ENCODE results near the gene ADAM33. TPM values are rescaled to one million over a fixed set of nuclear protein-coding genes. Genes with fewer than 3 reads are reported as not detected.

The ADAM33 gene
- polyA plus RNA-seq, 3 donors, result not detected

DNA sequence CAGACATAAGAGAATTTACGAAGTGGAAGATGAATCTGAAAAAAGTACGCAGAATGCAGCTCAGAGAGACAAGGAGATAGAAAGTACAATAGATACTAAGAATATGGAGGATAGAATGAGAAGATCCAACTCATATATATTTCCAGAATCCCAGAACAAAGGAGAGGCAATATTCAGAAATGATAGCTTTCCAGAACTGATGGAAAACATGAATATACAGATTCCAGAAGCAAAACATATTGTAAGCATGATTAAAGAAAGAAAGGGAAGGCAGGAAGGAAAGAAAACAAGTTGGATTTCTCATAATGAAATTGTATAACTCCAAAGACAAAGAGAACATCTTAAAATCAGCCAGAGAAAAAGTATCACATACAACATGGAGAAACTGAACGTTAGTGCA, 41.6 kb downstream of the ADAM33 start:
- H3K4me1 Mint-ChIP-seq, result no peaks in the 10 kb centered on the region
- peaks cover 26 to 67% of the 10 kb centered on the region in 2 donors for H3K36me3 ChIP-seq (replicated peaks in 1 of 2; ENCODE audit: control insufficient read depth in 1 of 2, insufficient read depth in 2 of 2, low read length in 2 of 2)
- no peak overlapping the region for H3K4me3 Mint-ChIP-seq
- no peak overlapping the region for H2AFZ ChIP-seq (ENCODE audit: insufficient read depth, low read depth, low read length, poor library complexity, severe bottlenecking)
- no peak overlapping the region for H3K4me2 ChIP-seq (replicated peaks; ENCODE audit: extremely low read depth, low read length, poor library complexity, severe bottlenecking)
- H3K9me3 Mint-ChIP-seq, result peaks cover 0 to 5% (median 2%) of the 10 kb centered on the region in 7 donors
- no peak overlapping the region for H3K9ac ChIP-seq (ENCODE audit: insufficient read depth, low read length, poor library complexity, severe bottlenecking)
- no peaks in the 10 kb centered on the region for H3K27me3 Mint-ChIP-seq (ENCODE audit: low read depth in 3 of 3)
- no peak overlapping the region for H3K27ac ChIP-seq (ENCODE audit: low read depth in 1 of 2, low read length in 2 of 2)
- peaks cover 53 to 64% of the 10 kb centered on the region in 2 donors for H3K36me3 Mint-ChIP-seq
- no peak for DNase-seq
- no peaks in the 10 kb centered on the region for H3K27me3 ChIP-seq (ENCODE audit: control insufficient read depth in 2 of 2, insufficient read depth in 2 of 2, low read length in 2 of 2)
- TF ChIP-seq, protein P1, sequence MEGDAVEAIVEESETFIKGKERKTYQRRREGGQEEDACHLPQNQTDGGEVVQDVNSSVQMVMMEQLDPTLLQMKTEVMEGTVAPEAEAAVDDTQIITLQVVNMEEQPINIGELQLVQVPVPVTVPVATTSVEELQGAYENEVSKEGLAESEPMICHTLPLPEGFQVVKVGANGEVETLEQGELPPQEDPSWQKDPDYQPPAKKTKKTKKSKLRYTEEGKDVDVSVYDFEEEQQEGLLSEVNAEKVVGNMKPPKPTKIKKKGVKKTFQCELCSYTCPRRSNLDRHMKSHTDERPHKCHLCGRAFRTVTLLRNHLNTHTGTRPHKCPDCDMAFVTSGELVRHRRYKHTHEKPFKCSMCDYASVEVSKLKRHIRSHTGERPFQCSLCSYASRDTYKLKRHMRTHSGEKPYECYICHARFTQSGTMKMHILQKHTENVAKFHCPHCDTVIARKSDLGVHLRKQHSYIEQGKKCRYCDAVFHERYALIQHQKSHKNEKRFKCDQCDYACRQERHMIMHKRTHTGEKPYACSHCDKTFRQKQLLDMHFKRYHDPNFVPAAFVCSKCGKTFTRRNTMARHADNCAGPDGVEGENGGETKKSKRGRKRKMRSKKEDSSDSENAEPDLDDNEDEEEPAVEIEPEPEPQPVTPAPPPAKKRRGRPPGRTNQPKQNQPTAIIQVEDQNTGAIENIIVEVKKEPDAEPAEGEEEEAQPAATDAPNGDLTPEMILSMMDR (IDR thresholded peaks at IDR 0.05), result no peak
- no peak overlapping the region for H3K27ac Mint-ChIP-seq
- no peaks in the 10 kb centered on the region for H4K20me1 ChIP-seq (ENCODE audit: insufficient read depth, low read length)
- no peaks in the 10 kb centered on the region for H3K79me2 ChIP-seq (ENCODE audit: insufficient read depth, low read length)
- H3K9me3 ChIP-seq (replicated peaks in 1 of 2; ENCODE audit: control insufficient read depth in 1 of 2, insufficient read depth in 1 of 2, low read length in 2 of 2), result no peaks in the 10 kb centered on the region
- no CpG with 5 or more reads among the region's 3 CpGs for WGBS (ENCODE audit: insufficient coverage)
- H3K4me3 ChIP-seq (replicated peaks in 1 of 3; ENCODE audit: low read depth in 2 of 3, low read length in 3 of 3), result no peak overlapping the region
- intact Hi-C loops (cut with micrococcal nuclease), result no loop called here
- H3K4me1 ChIP-seq (ENCODE audit: control insufficient read depth in 1 of 2, insufficient read depth in 2 of 2, low read length in 2 of 2), result no peaks in the 10 kb centered on the region

DNA sequence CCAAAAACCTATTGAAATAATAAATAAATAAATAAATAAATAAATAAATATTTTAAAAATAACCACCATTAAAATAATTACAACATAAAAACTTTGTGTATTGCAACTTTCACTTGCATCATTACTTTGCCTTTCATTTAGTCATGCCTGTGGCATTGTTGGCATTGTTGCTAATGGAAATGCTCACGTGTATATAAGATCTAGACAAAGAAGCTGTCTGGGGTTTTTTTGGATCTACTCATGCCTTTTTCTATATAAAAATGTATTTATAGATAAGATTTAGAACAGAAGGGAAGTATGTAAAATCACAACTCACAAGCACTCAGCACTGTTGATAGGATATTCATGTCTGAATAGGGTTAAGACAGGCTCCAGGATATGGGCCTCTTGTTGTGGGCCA, 46.5 kb downstream of the ADAM33 start:
- WGBS (ENCODE audit: insufficient coverage), result no CpG with 5 or more reads among the region's 1 CpG
- Histone ChIP-seq H4K20me1 (ENCODE audit: insufficient read depth, low read length) (no peaks in the 10 kb centered on the region), H3K27ac (ENCODE audit: low read depth in 1 of 2, low read length in 2 of 2) (no peak overlapping the region), H3K9me3 (replicated peaks in 1 of 2; ENCODE audit: control insufficient read depth in 1 of 2, insufficient read depth in 1 of 2, low read length in 2 of 2) (no peaks in the 10 kb centered on the region), H3K4me3 (replicated peaks in 1 of 3; ENCODE audit: low read depth in 2 of 3, low read length in 3 of 3) (no peak overlapping the region), H2AFZ (ENCODE audit: insufficient read depth, low read depth, low read length, poor library complexity, severe bottlenecking) (no peak overlapping the region), H3K4me1 (ENCODE audit: control insufficient read depth in 1 of 2, insufficient read depth in 2 of 2, low read length in 2 of 2) (no peaks in the 10 kb centered on the region), H3K27me3 (ENCODE audit: control insufficient read depth in 2 of 2, insufficient read depth in 2 of 2, low read length in 2 of 2) (no peaks in the 10 kb centered on the region), H3K36me3 (replicated peaks in 1 of 2; ENCODE audit: control insufficient read depth in 1 of 2, insufficient read depth in 2 of 2, low read length in 2 of 2) (peaks cover 10 to 47% of the 10 kb centered on the region in 2 donors), H3K4me2 (replicated peaks; ENCODE audit: extremely low read depth, low read length, poor library complexity, severe bottlenecking) (no peak overlapping the region), H3K79me2 (ENCODE audit: insufficient read depth, low read length) (no peaks in the 10 kb centered on the region), H3K9ac (ENCODE audit: insufficient read depth, low read length, poor library complexity, severe bottlenecking) (no peak overlapping the region)
- peaks cover 50 to 51% of the 10 kb centered on the region in 2 donors for H3K36me3 Mint-ChIP-seq
- peaks cover 0 to 5% (median 2%) of the 10 kb centered on the region in 7 donors for H3K9me3 Mint-ChIP-seq
- H3K4me3 Mint-ChIP-seq, result no peak overlapping the region
- DNase-seq, result no peak
- TF ChIP-seq, protein P1 (IDR thresholded peaks at IDR 0.05), result no peak
- H3K27ac Mint-ChIP-seq, result no peak overlapping the region
- H3K4me1 Mint-ChIP-seq, result no peaks in the 10 kb centered on the region
- intact Hi-C loops (cut with micrococcal nuclease), result no loop called here
- H3K27me3 Mint-ChIP-seq (ENCODE audit: low read depth in 3 of 3), result no peaks in the 10 kb centered on the region

Data from CD14-positive monocyte (primary cell).